ENCODE data around the gene DUSP6.
A peak's percentile ranks its signal among the peaks of the same experiment; 100 is the strongest.

DUSP6 gene

DNA sequence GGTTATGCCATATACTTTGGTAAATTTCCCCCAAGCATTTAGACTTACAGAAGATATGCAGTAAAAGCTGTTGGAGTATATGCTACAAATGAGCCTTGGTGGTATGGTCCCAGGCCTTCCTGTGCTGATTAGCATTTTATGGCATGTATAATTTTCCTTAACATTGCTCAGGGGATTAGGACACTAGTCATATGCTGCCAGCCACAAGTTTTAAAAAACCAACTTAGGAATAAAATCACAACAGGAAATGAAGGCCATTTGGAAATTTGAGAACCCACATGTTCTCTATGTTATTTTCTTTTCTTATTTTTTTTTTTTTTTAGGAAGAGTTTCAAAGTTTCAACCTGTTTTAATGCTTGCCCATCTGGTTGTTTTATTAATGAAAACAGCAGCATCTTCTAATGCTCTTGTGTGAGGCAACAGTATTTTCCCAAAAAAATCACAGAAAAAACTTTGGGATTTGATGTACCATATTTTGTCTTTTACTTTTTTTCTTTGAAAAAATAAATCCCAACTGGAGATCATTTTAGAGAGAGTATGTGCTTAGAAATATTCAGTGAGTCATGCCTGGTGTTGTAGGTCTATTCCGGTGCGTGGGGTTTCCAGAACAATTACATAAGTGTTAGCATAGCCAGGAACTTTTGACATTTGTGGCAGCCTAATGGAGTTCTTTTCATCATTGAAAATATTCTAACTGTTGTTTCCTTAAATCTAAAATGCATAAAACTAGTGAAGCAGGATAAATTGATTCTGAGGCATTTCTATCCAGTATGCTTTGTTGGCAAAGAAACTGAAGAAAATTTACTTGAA lies 21.7 kb upstream of the DUSP6 start:
- DNase-seq = no peak

DNA sequence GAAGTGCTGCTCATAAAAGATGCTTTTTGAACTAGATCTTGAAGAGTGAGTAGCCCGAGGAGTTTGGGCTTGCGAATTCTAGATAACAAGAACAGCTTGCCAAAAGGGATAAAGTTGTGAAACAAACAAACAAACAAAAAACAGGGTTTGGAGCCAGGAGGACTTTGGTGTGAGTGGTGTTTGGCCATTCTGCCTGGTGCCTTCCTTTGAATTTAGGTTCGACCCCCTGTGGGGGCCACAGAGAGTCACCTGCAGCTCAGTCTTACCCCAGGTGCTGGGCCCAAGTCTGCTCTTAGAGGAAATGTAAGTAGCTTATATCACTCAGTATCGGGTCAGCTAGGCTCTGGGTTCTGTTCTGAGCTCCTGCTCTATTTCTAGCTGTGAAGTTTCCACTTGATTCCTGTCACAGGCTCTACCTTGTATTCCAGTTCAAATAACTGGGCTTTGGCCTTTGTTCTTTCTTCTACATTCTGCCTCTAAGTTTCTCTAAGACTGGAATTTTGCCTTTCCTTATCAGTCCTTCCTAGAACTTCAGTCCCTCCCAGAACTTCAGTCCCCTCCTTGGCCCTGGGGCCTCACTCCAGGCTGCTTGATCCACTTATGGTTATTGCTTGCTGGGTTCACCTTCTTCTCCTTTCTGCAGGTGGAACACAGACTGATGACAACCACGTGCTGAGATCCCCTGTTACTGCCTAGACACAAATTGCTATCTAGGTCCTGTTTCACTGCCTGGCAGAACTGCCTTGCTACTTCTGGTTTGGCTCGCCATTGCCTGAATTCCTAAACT lies 20.5 kb upstream of the DUSP6 start:
- DNase-seq = no peak

DNA sequence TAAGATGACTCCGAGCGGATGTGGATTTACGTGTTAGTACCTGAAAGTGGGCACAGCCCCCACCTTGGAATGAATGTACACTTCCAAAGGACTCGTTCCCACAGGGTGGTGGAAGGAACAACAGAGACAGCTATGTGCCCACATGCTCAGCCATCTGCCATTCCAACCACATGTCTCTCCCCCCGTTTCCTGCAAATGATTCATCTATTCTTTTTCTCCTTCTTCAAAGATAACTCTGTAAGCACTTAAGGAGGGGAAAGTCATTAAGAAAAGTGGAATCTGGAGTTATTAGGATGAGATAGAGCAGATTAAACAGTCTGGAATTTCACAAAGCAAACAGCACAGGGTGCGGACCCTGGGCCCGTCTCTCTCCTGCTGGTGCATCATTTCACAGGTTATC lies 18.5 kb upstream of the DUSP6 start:
- no peak for DNase-seq

DNA sequence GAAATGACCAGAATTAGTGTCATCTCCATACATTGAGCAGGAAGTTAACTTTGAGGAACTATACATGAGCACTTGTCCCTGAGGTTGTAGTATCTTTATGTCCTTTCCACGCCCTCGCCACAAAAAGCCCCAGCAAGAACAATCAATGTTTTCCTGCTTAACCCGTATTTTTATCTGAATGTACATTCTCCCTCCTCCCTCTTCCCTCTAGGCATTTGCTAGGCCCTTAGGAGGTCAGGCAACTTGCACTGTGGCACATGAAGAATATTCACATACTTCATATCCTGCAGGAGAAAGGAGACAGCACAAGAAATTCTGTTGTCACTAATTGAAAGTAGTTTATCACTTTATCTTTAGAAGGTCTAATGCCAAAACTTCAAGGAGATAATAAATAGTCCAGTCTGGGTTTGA lies 18.1 kb upstream of the DUSP6 start:
- no peak for DNase-seq

DNA sequence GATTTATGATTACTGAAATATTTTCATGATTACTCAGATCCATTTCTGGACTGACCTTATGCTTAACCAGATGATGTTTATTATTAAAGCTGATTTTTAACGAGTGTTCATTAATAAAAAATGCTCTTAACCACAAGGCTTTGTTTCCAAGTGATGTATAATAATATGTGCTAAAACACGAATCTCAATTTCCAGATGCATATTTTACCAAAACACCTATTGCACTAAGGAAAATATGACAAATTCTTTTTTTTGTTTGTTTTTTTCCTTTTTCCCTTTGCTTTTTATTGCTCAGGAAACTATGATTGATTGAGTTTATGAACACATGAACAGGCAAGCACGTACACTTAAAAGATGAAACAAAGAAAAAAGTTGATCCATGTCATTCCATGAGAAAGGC lies 16.9 kb upstream of the DUSP6 start:
- no peak for DNase-seq

DNA sequence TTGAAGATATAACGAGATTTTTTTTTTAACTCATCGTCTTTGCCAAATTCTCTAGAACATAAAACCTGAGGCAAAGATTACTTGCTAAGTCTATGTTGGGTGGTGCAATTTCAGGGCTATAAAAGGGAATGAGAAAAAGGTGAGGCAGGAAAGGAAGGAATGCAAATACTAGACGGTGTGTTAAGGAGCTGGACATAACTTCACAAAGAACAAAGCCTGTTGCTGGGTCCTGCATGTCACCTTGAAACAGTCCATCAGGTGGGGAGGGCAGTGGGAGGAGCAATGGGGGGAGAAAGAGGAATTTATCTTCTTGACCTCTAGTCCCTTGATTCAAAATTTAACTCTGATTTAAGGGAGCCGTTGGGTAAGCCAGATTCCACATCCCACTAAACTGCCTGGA lies 16.1 kb upstream of the DUSP6 start:
- no peak for DNase-seq

DNA sequence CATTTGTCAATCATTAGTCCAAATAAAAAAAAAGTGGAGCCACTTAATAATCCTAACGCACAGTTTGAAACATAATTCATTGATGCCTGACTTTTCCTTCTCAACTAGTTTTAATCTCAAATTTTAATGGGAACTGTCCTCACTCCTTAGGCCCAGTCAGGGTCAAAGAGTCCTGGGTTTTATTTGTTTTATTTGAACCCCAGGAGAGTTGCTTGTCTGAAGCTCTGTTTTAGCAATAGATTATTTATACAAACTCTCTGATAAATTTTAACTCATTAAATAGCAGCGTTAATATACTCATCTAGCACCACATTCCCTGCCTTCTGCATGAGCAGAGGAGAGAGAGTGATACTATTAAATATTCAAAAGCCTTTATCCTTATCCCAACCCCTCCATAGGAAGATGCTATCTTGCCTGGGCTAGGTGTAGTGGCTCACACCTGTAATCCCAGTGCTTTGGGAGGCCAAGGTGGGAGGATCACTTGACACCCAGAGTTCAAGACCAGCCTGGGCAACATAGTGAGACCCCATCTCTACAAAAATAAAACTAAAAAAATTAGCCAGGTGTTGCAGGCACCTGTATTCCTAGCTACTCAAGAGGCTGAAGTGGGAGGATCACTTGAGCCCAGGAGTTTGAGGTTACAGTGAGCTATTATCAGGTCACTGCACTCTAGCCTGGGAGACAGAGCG lies 14.5 kb upstream of the DUSP6 start:
- DNase-seq = no peak

DNA sequence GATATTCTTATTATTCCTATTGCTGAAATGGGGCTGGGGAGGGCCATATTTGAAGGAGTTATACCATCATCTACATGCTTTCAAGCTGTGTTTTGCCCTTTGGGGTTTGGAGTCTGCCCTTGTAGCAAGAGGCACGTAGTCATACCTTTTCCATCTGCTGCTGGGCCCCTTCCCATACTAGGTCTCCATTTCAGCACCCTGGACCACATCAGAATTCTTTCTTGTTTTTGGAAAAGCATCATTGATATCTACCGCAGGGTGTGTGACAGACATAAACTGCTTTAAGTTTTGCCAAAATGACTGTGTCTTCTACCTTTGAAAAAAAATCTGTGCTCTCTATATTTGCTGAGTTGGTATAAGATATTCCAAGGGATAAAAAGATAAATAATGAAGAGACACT lies 12.3 kb upstream of the DUSP6 start:
- DNase-seq = no peak

DNA sequence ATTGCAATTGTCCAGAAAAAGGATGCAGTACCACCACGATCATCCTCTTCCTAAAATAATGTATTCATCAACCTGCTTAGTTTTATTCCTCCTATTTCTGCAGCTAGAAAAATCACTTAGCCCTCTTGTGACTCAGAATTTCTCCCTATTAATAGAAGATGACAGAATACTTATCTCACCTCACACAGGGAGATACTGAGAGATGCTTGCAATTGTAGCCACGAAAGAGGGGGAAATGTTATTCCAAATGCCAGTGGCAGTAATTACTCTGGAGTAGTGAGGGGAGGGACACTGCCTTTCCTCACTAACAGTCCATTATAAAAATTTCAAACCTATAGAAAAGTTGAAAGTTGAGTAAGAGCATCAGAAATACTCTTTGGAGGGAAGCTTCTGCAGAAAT lies 11.8 kb upstream of the DUSP6 start:
- DNase-seq = no peak

DNA sequence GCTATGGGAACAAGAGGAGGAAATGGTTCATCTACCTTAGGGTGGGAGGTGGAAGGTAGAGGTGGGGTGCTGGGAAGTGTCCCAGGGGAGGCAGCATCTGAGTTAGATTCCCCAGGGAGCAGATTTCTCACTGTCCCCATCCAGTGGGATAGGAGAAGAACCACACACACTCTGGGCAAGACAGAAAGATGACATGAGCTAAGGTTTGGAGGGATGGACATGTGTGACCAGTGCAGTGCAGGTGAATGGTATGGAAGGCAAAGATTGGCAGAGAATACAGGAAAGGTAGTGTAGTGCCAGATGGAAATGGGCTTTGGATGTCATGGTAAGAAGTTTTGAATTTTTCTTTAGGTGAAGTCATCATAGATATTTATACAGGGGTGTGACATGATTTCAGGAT lies 11.3 kb upstream of the DUSP6 start:
- DNase-seq = no peak

DNA sequence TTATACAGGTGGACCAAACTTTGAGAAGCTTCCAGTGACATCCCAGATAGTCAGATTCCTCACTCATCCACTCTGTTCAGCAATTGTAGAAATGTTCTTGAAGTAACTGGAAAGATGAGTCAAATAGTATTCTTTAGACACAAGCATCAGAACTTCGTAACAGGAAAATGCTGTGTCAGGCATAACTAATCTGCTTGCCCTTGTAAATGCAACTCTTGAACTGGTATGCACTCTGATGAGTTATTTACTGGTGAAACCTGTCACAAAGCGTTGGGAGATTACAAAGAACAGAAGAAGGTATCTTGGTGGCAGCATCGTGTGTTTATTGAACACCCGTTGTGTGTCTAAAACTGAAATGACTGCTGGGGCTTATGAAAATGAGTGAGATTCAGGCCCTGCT lies 10.8 kb upstream of the DUSP6 start:
- no peak for DNase-seq

DNA sequence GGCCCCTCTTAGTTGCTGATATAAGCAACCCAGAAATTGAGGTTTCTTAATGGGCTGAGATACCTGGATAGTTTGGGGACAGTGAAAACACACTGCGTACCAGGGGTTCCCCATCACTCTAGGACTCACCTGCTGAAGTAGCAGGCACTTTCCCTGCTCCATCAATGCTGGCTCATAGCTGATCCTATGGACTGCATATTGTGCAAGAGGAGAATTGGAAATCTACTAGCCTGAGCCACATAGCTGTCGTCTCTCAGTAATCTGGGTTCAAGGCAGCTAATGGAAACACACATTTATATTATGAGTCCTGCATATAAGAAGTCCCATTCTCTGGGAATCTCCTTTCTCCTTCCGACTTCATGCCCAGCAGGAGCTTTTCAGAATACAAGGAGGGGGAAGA lies 7.3 kb upstream of the DUSP6 start:
- no peak for DNase-seq

DNA sequence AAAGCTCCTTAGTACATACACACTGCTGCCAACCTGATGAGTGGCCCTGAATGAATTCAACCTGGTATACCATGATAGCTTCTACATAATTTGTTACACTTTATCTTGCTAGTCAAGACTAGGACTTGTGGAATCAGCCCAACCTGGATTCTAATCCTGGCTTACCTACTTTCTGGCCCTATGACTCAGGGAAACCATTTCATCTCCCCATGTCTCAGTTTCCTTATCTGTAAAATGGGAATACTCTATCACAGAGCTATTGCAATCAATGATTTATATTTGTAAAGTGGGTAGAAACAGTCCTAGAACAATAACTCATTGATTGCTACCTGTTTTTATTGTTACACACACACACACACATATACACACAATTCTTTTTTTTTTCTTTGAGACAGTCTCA lies 6.5 kb upstream of the DUSP6 start:
- no peak for DNase-seq

DNA sequence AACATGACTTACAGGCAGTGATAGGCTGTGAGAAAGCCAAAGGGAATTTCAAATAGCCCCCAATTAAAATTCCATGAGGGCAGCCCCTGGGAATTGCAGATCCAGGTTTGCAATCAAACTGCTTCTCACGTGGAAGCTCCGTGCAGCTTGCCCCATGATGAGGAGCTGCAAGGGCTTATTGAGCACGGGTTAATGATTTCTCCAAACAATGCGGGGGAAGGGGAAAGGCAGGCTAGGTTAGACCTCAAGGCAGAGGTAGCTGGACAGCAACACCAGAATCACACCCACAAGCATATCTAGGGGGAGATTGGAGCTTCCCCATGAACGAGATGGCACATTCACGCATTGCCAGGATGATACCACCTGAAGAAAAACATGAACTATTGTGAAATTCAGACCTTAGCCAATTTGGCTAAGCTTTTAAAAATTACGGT lies 5.0 kb upstream of the DUSP6 start:
- no peak for DNase-seq

DNA sequence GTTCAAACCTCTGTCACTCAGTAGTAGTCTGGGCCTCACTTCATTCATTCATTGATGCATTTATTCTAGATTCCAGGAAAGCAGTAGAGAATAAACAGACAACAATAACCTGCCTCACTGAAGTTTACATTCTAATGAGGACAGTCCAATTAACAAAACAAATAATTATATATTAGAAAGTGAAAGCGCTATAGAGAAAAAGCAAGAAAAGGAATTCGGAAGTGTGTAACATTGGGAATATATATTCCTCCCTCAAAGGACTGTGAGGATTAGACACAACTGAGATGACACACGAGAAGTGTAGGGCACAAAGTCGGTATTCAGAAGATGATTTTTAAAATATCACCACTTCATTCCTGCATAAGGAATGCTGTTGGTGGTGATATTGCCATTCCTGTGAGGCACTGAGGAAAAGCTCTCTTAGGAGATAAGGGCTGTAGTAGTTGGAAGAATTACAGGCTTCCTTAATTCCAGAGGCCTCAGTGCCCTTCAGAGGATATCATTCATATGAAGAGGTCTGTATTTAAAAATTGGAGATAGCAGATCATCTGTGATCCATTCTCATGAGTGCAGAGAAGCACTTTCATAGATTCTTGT lies 3.9 kb upstream of the DUSP6 start:
- no peak for DNase-seq

DNA sequence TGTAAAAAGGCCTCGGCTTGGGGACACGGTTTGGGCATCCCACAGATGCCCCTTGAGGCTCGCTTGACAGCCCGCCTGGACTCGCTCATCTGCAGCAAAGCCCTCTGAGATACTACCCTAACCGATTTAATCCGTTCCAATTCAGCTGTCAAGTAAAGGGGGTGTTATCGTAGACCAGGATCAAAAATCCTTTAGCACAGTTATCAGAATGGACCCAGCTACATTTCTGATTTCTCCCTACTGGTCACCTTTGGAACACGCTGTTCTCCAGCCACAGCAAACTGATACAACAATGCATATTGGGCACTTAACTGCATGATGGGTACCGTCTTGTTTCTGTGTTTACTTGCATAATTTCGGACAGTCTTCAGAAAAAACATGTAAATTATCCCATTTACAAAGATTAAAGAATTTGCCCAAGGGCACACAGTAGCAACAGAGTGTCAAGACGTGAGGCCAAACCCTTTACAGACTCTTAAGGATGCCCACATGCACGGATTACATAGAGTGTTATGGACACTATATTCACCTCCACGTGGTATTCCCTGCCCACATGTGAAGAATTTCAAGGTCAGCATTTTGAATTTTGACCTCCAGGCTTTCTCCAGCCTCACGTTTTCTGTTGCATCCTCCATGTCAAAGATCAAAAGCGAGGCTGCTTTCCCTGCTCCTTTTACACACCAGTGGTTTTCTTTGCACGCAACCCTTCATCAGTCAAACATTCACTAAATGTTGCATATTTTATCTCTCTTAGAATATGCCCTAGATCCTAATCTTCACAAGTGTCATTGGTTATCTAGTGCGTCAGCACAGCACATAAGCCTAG lies 3.2 kb upstream of the DUSP6 start:
- DNase-seq = no peak

DNA sequence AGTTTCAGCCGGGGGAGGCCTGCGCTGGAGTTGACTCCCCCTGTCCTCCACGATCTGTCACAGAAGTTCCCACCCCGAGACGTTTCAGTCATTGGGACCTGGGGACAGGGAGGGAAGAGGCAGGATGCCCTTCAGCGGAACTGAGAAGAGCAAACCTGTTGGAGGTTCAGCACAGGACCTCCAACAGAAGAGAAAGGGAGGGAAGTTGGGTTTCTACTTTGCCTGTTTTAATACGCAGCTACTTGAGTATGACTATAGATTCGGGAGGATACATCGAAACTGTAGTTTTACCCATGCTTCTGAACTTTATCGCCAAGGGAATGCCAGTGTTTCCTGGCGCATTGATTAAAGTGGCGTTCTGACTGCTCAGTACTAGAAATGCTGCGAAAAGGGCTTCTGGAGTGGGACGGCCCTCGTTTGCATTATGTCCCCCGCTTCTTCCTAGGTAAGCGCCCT lies 2.3 kb upstream of the DUSP6 start:
- DNase-seq = no peak

DNA sequence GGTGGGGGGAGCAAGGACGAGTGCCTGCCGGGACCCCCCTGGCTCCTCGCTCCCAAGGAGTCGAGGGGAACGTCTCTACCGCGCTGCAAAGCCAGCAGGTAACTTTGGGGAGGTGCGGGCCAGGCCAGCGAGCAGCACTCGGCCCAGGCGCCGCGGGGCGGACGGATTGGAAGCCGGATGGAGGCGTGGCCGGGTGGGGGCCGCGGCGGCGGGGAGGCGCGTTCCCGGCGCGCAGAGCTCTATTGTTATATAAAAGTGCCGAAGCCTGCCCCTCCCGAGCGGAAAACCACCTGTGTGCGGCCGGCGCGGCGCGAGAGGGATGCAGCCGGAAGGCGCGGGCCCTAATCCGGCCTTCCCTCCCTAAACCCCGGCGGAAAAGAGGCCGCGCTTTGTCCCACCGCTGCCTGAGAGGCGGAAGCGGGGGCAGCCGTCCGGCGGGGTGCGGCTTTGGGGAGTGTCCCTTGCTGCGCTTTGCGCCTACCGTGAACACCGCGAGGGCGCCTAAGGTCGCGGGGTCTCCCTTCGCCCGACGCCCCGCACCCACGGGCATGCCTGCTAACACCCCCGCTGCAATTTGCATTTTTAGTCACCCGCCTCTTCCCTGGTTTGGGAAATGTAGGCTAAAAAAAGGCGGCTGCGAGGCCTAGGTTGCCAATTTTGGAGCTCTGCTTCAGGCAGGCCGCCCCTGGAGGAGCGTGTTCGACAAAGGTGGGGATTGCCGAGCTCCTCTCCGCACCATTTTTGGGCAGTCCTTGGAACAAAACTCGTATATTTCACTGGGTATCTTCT lies 1.7 kb upstream of the DUSP6 start:
- DNase-seq = peak; percentile 54

DNA sequence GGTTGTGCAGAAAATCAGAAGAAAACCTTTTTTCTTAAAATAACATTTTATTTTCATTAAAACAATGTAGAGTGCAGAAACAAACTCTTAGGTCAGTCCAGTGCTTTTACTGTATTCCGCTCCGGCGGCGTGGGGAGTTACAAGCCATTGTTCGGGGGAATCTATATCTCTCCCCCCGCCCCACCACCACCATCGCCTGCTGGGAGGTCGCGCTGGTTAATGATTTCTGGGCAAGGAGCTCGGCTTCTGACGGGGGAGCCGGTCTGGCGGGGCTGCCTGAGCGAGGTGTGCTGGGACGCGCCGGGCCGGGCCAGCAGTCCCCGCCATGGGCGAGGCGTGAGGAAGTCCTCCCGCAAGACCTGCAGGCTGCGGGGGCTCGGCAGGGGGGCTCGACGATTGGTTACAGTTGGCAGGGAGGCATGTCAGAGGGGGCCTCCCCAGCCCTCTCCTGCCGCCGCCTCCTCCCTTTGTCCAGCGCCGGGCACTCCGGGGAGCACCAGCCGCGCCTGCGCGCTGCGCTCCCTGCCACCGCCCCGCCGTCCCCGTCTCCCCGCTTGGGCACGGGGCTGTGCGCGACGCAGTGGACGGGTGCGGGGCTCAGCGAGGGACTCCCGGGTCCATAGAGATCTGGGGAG lies 1.0 kb upstream of the DUSP6 start:
- DNase-seq = peak; percentile 64

DNA sequence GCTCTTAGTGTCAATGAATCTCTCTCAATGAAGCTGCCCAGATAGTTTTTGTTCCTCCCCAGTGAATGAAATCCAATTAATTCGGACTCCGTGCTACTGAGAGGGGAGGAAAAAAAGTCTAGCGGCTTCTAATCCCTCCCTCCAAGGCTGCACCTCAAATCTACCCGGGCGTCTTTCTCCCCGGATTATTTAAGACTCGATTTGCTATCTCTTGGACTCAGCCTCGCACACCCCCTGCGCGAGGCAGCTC lies 134 bp downstream of the DUSP6 start:
- no peak for DNase-seq

DNA sequence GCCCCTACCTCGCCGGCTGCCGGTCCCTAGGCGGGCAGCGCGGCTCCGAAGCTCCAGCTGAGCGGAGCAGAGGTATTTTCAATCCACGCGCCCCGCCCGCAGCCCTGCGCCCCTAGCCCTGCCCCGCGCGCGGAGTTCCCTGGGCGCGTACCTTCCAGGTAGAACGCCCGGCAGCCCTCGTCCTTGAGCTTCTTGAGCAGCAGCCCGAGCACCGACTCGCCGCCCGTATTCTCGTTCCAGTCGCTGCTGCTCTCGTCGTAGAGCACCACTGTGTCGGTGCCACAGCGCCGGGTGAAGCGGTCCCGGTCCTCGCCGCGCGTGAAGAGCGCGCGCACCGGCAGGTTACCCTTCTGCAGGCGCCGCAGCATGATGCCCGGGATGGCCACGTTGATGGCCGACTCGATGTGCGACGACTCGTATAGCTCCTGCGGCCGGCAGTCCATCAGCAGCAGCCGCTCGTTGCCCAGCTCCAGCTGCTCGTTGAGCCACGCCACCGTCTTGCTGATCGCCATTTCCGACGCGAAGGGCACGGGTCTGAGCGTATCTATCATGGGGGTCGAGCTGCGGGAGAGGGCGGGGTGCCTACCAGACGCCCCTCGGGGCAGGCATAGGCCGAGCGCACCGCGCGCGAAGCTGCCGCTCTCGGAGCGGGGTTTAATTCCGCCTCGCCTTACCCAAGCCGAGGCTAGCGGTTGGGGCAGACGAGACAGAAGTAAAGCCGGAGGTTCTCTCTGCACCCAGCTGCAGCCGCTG lies 636 bp downstream of the DUSP6 start:
- DNase-seq = peak; percentile 41
